Smooth muscle cell (in vitro differentiated cells): ENCODE data around the gene CHGA. TPM values are rescaled to one million over a fixed set of nuclear protein-coding genes. Genes with fewer than 3 reads are reported as not detected.
A peak's percentile ranks its signal among the peaks of the same experiment; 100 is the strongest.

Source experiments
- DNase-seq: peaks from one replicate; lab custom pipeline; 2025; ENCODE audit not compliant: unreplicated experiment; lab: John Stamatoyannopoulos, UW
- H2AFZ ChIP-seq: fragments of 200-600 bp; sonication (generic); 2 replicates; pipeline ENCODE4 v1.6.0; 2016; ENCODE audit warnings: antibody characterized with exemption, low read depth, mild to moderate bottlenecking
- H3F3A ChIP-seq: fragments of 200-600 bp; sonication (generic); 2 replicates; pipeline ENCODE4 v1.6.0; 2017; ENCODE audit warnings: antibody characterized with exemption, low read depth
- H3K27ac ChIP-seq: fragments of 200-600 bp; sonication (generic); 2 replicates; pipeline ENCODE4 v1.5.1; 2016; ENCODE audit warnings: low read depth, mild to moderate bottlenecking
- H3K27me3 ChIP-seq: fragments of 200-600 bp; sonication (generic); 2 replicates; pipeline ENCODE4 v1.6.1; 2016; ENCODE audit warnings: low read depth, mild to moderate bottlenecking
- H3K36me3 ChIP-seq: fragments of 200-600 bp; sonication (generic); 2 replicates; pipeline ENCODE4 v1.5.1; 2016; ENCODE audit warnings: low read depth
- H3K4me1 ChIP-seq: fragments of 200-600 bp; sonication (generic); 2 replicates; pipeline ENCODE4 v1.5.1; 2016; ENCODE audit warnings: low read depth
- H3K4me2 ChIP-seq: fragments of 200-600 bp; sonication (generic); 2 replicates; pipeline ENCODE4 v1.6.0; 2016; ENCODE audit warnings: mild to moderate bottlenecking
- H3K4me3 ChIP-seq: fragments of 200-600 bp; sonication (generic); 2 replicates; pipeline ENCODE4 v1.5.1; 2016; ENCODE audit warnings: mild to moderate bottlenecking
- H3K79me2 ChIP-seq: fragments of 200-600 bp; sonication (generic); 2 replicates; pipeline ENCODE4 v1.6.0; 2016; ENCODE audit warnings: low read depth, mild to moderate bottlenecking
- H3K9ac ChIP-seq: fragments of 200-600 bp; sonication (generic); 2 replicates; pipeline ENCODE4 v1.6.0; 2016; ENCODE audit warnings: low read depth
- H3K9me3 ChIP-seq: fragments of 200-600 bp; sonication (generic); replicated peaks from 2 replicates; pipeline ENCODE4 v1.5.1; 2016; ENCODE audit warnings: low read depth
- H4K20me1 ChIP-seq: fragments of 200-600 bp; sonication (generic); 2 replicates; pipeline ENCODE4 v1.6.0; 2016; ENCODE audit warnings: low read depth
- WGBS: methylation state at CpG from one replicate; pipeline ENCODE4 v1.1.7; 2016; ENCODE audit warnings: low lambda C conversion rate; 5-methylcytosine and 5-hydroxymethylcytosine counted together
- polyA plus RNA-seq: library from polyadenylated mRNA; unstranded; fragments of >200 nt; fragmentation: Nextera tagmentation; extraction: Ambion mirVana; gene quantifications from 2 replicates; pipeline ENCODE4 v1.2.1, GENCODE V29; 2016
- total RNA-seq: library from RNA; depleted of rRNA; stranded (reverse); fragments of >200 nt; gene quantifications from 2 replicates; pipeline ENCODE4 v1.2.3, GENCODE V29; 2014
- TF ChIP-seq, protein P1 (sequence below): fragments of 200-600 bp; sonication (generic); IDR thresholded peaks from 2 replicates; pipeline ENCODE4 v1.5.1; 2017; ENCODE audit warnings: borderline replicate concordance, mild to moderate bottlenecking, antibody characterized with exemption; ENCODE audit not compliant: insufficient read depth, poor library complexity, severe bottlenecking

Gene CHGA
- total and polyA plus RNA-seq, 2 experiments from 2014 or later = not detected

DNA sequence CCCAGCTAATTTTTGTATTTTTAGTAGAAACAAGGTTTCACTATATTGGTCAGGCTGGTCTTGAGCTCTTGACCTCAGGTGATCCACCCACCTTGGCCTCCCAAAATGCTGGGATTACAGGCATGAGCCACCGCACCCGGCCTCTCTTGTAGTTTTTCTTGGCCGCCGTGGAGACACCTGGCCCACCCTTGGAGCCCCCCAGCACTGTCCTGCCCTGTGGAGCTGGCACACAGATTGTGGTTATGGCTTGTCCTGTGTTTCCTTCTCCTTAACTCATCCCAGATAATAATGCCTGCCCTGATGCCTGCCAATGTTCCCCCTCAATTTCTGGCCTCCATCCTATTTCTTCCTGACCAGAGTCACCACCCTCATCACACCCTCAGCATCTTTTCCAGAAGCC, 57.9 kb downstream of the CHGA start:
- Histone ChIP-seq H3K27me3 (no peaks in the 10 kb centered on the region), H3K9me3 (no peaks in the 10 kb centered on the region), H3K27ac (no peak overlapping the region), H4K20me1 (peaks cover 5% of the 10 kb centered on the region), H2AFZ (no peak overlapping the region), H3K79me2 (no peaks in the 10 kb centered on the region), H3K4me3 (no peak overlapping the region), H3K36me3 (no peaks in the 10 kb centered on the region), H3K4me1 (no peaks in the 10 kb centered on the region), H3F3A (no peaks in the 10 kb centered on the region), H3K4me2 (no peak overlapping the region), H3K9ac (no peak overlapping the region)
- no peak for DNase-seq
- WGBS = 100% methylated on average over 2 of the region's 4 CpGs
- TF ChIP-seq, protein P1, sequence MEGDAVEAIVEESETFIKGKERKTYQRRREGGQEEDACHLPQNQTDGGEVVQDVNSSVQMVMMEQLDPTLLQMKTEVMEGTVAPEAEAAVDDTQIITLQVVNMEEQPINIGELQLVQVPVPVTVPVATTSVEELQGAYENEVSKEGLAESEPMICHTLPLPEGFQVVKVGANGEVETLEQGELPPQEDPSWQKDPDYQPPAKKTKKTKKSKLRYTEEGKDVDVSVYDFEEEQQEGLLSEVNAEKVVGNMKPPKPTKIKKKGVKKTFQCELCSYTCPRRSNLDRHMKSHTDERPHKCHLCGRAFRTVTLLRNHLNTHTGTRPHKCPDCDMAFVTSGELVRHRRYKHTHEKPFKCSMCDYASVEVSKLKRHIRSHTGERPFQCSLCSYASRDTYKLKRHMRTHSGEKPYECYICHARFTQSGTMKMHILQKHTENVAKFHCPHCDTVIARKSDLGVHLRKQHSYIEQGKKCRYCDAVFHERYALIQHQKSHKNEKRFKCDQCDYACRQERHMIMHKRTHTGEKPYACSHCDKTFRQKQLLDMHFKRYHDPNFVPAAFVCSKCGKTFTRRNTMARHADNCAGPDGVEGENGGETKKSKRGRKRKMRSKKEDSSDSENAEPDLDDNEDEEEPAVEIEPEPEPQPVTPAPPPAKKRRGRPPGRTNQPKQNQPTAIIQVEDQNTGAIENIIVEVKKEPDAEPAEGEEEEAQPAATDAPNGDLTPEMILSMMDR = no peak

DNA sequence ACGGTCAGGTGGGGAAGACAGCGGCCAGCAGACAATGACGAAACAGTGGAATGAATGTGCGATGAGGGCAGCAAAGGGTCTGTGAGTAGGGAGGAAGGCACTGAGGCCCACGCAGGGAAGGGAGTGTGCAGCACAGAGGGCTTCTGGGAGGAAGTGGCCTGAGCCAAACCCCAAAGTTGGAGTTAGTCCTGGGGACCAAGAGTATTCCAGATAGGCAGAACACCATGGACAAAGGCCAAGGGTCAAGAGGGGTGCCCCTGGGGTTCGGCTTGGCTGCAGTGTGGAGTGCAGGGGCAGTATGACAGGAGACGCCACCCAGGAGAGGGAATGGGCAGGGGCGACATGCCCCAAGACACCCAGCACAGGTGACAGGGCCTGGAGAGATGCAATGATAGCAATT, 58.8 kb downstream of the CHGA start:
- no peaks in the 10 kb centered on the region for H3K36me3 ChIP-seq
- no peak overlapping the region for H3K4me3 ChIP-seq
- H3K4me1 ChIP-seq = no peaks in the 10 kb centered on the region
- no peak overlapping the region for H3K4me2 ChIP-seq
- WGBS = 98% methylated on average over 8 of the region's 8 CpGs
- H3K9ac ChIP-seq = no peak overlapping the region
- no peaks in the 10 kb centered on the region for H3K79me2 ChIP-seq
- H3F3A ChIP-seq = no peaks in the 10 kb centered on the region
- no peak overlapping the region for H2AFZ ChIP-seq
- DNase-seq = no peak
- H3K27ac ChIP-seq = no peak overlapping the region
- no peaks in the 10 kb centered on the region for H3K9me3 ChIP-seq
- TF ChIP-seq, protein P1 = no peak
- peaks cover 5% of the 10 kb centered on the region for H4K20me1 ChIP-seq
- H3K27me3 ChIP-seq = no peaks in the 10 kb centered on the region

DNA sequence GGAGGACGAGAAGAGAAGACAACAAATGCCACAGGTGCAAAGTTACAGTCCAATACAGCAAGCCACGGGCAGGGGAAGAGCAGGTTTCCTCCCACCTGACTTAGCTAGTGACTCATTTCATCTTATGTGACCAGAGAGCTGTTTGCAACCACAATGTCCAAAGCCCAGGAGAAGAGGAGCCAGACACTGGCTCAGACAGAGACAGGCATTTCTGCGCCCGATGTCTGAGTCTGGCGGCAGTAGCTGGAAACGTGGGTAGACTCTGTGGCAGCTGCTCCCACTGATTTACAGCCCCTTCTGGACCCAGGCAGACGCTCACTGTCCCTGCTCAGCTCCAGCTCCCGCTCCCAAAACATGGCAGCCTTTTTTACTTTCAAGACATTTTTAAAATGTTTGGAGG, 60.0 kb downstream of the CHGA start:
- TF ChIP-seq, protein P1 = no peak

DNA sequence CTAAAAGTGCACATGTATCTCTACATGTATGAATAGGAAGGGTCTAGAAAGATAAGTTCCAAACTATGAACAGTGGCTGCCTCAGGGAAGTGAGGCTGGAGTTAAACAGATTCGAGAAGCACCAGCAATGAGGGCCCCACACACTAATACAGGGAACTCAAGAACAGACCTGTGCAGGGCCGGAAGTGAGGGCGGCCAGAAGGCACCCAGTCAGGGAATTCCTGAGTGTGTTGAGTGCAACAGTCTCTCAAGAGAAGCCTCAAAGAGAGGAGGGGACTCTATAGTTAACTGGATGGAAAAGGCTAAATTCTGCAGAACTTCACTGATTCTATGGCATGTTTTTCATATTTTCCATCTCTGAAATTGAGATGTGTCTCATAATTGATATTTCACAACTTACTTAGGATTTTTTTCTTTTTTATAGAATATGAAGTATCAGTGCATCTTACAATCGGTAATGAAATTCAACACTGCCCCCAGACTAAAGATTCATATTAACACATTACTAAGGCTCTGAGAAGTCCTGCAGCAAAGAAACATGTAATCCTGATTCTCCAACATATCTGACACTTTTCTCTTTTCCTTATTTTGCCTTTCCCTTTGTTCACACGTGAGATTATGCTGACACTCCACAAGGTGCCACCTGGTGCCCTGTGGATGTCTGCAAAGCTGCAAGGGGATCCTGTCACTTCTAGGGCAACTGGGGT, 61.3 kb downstream of the CHGA start:
- H3K79me2 ChIP-seq = no peaks in the 10 kb centered on the region
- H3K36me3 ChIP-seq = no peaks in the 10 kb centered on the region
- H3K27me3 ChIP-seq = no peaks in the 10 kb centered on the region
- H3F3A ChIP-seq = no peaks in the 10 kb centered on the region
- no peak overlapping the region for H3K4me2 ChIP-seq
- peak overlapping the region; percentile 34 for H3K9ac ChIP-seq
- no peaks in the 10 kb centered on the region for H3K4me1 ChIP-seq
- WGBS = 88% methylated on average over 5 of the region's 5 CpGs
- peaks cover 5% of the 10 kb centered on the region for H4K20me1 ChIP-seq
- H3K9me3 ChIP-seq = no peaks in the 10 kb centered on the region
- peak overlapping the region; percentile 89 for H3K27ac ChIP-seq
- no peak overlapping the region for H3K4me3 ChIP-seq
- H2AFZ ChIP-seq = no peak overlapping the region
- DNase-seq = no peak
- TF ChIP-seq, protein P1 = no peak

More for the DNA sequence above, 60.0 kb downstream of the CHGA start:
- Histone ChIP-seq H3K9me3 (no peaks in the 10 kb centered on the region), H3K4me2 (peak overlapping the region; percentile 55), H3K9ac (peak overlapping the region; percentile 49), H3K36me3 (no peaks in the 10 kb centered on the region), H3F3A (no peaks in the 10 kb centered on the region), H3K4me3 (no peak overlapping the region), H3K27me3 (no peaks in the 10 kb centered on the region), H3K4me1 (no peaks in the 10 kb centered on the region), H2AFZ (no peak overlapping the region), H4K20me1 (peaks cover 5% of the 10 kb centered on the region), H3K27ac (peak overlapping the region; percentile 89), H3K79me2 (no peaks in the 10 kb centered on the region)
- no peak for DNase-seq
- 46% methylated on average over 8 of the region's 8 CpGs for WGBS
